DMS79 treated with DMSO at 0.1 percent for 48 hours (cell line): ENCODE data around the gene SLC1A6.
"Not testable (repeated sequence)": the region's sequence is repeated elsewhere in the genome, so short reads cannot be mapped to it uniquely, and the experiment has no call there.

Source experiments
- DNase-seq: peaks from one replicate; lab custom pipeline; 2025; lab: John Stamatoyannopoulos, UW

SLC1A6 gene

GRCh38 chr19:14957464-14957863 lies 22.2 kb downstream of the SLC1A6 start:
- DNase-seq = no peak

GRCh38 chr19:14954071-14954655 lies 25.5 kb downstream of the SLC1A6 start:
- DNase-seq = no peak

- DNase-seq = no peak
These were observed 26.9 kb downstream of the SLC1A6 start for GRCh38 chr19:14952767-14953166.

- DNase-seq = no peak
These were observed 29.2 kb downstream of the SLC1A6 start for GRCh38 chr19:14950421-14950820.

GRCh38 chr19:14949876-14950275 lies 29.8 kb downstream of the SLC1A6 start:
- DNase-seq = no peak

GRCh38 chr19:14949413-14949812 lies 30.3 kb downstream of the SLC1A6 start:
- DNase-seq = not testable (repeated sequence)

GRCh38 chr19:14944456-14944855 lies 35.2 kb downstream of the SLC1A6 start:
- DNase-seq = no peak

- DNase-seq = no peak
These were observed 36.1 kb downstream of the SLC1A6 start for GRCh38 chr19:14943601-14944000.

GRCh38 chr19:14941189-14941588 lies 38.5 kb downstream of the SLC1A6 start, which contains the start of gene OR7C2:
Gene OR7C2 (plus strand): TSS chr19:14941489. CDS start chr19:14941489, 0 bp downstream.
- no peak for DNase-seq

- no peak for DNase-seq
These were observed 39.4 kb downstream of the SLC1A6 start for GRCh38 chr19:14940266-14940665.

- no peak for DNase-seq
These were observed 46.2 kb downstream of the SLC1A6 start for GRCh38 chr19:14933506-14933905.

GRCh38 chr19:14916848-14917247 lies 62.8 kb downstream of the SLC1A6 start:
- no peak for DNase-seq

- no peak for DNase-seq
These were observed 64.5 kb downstream of the SLC1A6 start for GRCh38 chr19:14915116-14915515.

- DNase-seq = no peak
These were observed 73.0 kb downstream of the SLC1A6 start for GRCh38 chr19:14906711-14907110.

- no peak for DNase-seq
These were observed 77.9 kb downstream of the SLC1A6 start for GRCh38 chr19:14901675-14902260.
